NCI-H187 (cell line): Measurements from ENCODE around the gene TMIGD1.
"Not testable (repeated sequence)": the region's sequence is repeated elsewhere in the genome, so short reads cannot be mapped to it uniquely, and the experiment has no call there.

Experiments used
- DNase-seq, 2 experiments: peaks; one replicate each; lab custom pipeline; 2025; lab: John Stamatoyannopoulos, UW

Gene TMIGD1

DNA sequence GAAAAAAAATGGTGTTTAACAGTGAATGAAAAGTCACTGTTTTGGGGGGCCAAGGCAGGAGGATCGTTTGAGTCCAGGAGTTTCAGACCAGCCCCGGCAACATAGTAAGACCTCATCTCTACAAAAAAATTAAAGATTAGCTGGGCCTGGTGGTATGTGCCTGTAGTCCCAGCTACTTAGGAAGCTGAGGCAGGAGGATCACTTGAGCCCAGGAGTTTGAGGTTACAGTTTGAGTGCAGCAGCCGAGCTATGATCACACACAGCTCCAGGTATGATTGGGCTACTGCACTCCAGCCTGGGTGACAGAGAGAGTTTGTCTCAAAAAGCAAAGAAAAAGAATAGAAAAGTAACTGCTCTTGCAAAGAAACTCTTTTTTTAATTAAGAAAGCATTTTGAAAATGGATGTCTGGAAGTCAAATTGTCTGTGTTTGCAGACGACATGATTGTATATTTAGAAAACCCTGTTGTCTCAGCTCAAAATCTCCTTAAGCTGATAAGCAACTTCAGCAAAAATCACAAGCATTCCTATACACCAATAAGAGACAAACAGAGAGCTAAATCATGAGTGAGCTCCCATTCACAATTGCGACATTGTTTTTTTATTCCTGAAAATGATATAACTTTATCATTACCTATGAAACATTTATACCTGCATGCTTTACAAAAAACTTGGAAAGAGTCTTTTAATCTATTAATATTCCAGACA lies 24.4 kb upstream of the TMIGD1 start:
- DNase-seq: no peak

DNA sequence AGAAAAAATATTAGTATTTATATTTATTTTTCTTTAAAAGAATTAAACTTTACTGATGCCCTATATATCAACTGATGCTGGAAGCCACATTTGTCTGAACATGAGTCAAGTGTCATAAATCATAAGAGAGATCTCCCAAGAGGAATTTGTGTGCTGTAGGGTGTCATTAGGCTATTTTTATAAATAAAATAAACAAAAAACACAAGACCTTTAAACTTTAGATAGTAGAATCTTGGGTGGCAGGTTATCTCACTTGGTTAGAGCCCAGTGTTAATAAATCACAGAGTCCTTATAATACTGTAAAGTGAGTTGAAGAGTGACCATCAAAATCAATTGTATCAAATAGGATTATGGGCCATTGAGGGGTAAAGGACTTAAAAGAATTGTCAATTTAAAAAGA lies 23.6 kb upstream of the TMIGD1 start:
- DNase-seq: no peak

DNA sequence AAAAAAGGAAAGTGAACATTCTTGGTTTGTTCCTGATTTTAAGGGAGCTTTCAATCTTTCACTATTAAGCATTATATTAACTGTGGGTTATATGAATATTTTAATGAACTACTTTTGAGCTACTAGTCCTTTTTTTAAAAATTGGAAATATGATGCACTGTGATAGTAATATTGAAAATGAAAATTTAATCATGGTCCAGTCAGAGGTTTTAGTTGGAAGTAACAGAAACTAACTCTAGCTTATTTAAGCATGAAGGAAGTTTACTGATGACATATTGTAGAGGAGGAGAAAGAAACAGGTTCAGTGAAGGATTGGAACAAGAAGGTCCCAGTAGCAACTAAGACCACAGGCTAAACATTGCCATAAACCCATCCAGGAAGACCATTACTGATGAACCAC lies 20.8 kb upstream of the TMIGD1 start:
- no peak for DNase-seq

DNA sequence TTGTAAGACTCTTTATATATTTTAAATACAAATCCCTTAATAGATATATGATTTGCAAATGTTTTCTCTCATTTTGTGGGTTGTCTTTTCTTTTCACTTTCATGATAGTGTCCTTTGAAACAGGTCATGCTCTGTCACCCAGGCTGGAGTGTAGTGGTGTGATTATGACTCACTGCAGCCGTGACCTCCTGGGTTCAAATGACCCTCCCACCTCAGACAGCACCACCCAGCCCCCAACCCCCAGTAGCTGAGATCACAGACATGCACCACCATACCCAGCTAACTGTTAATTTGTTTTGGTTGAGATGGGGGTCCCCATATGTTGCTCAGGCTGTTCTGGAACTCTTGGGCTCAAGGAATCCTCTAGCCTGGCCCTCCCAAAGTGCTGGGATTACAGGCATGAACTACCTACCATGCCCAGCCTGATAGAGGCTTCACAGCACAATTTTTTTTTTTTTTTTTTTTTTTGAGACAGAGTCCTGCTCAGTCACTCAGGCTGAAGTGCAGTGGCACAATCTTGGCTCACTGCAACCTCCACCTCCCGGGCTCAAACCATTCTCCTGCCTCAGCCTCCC lies 18.5 kb upstream of the TMIGD1 start:
- DNase-seq: no peak

DNA sequence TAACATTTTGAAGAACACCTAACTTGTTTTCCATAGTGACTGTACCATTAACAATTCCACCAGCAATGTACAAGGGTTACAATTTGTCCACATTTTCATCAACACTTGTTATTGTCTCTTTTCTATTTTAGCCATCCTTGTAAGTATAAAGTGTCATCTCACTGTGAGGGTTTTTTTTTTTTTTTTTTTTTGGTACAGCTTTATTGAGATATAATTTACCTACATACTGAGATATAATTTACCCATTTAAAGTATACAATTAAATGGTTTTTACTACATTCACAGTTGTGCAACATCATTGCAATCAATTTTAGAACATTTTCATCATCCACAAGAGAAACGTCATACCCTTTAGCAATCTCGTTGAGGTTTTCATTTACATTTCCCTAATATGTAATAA lies 17.9 kb upstream of the TMIGD1 start:
- DNase-seq: no peak

DNA sequence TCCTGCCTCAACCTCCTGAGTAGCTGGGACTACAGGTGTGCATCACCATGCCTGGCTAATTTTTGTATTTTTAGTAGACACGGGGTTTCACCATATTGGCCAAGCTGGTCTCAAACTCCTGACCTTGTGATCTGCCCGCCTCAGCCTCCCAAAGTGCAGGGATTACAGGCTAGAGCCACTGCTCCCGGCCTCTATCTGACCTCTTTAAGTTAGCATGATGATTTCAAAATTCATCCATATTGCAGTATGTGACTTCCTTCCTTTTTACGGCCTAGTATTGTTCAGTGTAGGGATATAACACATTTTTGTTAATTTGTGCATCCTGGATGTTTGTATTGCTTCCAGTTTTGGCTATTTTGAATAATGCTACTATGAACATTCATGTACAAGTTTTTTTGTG lies 17.4 kb upstream of the TMIGD1 start:
- DNase-seq: not testable (repeated sequence)

DNA sequence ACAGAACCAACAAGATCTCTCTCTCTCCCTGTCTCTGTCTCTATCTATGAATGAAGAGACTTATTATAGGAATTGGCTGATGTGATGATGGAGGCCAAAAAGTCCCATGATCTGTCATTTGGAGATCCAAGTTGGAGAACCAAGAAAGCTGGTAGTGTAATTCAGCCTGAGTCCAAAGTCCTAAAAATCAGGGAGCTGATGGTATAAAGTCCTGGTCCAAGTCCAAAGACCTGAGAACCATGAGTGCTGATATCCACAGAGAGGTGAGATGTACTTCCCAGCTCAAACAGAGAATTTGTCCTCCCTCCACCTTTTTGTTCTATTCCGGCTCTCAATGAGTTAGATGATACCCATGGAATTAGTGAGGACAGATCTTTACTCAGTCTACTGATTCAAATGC lies 15.4 kb upstream of the TMIGD1 start:
- no peak for DNase-seq

DNA sequence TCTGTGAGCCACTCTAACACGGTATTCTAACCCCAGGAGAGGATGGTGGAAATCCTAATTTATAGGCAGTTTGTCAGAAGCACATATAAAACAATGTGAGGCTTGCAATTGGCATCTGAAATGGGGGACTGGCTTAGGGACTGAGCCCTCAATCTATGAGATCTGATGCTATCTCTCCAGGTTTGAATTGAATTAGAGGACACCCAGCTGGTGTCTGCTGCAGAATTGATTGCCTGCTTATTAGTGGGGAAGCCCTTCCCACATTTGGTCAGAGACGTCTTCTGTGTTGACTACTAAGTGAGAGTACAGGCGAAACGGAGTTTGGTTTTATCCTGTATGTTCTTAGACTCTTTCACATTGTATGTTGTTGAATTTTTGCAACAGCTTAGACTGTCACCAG lies 13.6 kb upstream of the TMIGD1 start:
- no peak for DNase-seq

DNA sequence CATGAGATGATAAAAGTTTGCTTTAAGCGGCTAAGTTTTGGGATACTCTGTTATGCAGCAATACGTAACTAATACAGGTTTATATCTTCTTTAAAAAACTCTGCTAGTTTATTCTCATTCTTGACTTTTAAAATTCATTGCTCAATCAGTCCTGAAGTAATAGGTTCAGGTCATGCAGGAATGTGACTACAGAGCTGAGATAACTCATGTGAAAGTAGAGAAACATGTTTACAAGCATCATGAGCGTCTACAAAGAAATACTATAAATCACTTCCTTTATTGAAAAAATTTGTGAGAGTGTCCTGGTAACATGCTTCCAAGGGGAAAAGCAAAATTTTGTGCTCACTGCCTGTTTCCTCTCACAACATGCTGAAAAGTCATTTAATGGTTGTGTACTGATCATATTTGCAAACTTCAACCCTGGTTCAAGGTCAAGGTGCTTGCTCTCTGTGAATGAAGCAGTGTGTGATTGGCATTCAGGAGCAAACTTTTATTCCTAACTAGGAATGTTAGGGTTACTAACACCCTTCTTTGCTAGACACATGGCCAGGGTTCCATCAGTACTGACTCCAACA lies 12.5 kb upstream of the TMIGD1 start:
- no peak for DNase-seq

DNA sequence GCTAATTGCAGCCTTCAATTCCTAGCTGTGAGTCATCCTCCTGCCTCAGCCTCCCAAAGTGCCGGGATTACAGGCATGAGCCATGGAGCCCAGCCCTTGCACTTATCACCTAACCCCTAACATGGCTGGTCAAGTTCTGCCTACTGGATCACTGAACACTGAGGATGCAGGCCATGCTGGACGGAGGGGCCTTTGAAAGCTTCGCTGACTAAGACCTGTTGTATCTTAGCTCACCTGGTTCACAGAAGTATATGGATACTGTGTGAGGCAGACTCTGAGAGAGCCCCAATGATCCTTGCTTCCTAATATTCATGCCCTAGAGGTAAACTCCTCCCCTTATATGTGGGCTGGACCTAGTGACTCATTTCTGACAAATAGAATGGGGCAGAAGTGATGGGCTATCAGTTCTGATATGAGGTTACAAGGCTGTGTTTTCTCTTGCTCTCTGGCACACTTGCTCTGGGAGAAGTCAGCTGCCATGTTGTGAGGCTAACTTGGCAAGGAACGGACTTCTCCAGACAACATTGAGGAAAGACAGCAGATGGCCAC lies 11.7 kb upstream of the TMIGD1 start:
- no peak for DNase-seq

DNA sequence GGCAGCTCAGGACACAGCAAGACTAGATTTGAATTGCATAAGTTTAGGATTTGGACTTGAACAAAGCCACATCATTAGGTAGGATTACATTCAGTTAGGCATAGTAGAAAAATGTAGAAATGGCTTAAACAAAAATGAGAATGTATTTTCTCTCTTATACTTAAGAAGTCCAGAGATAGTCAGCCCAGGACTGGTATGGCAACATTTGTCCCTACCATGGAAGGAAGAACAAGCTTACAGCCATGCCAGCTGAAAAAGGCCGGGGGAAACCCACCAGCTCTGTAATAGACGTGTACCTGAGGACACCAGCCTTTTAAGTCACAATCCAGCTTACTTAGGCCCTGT lies 11.2 kb upstream of the TMIGD1 start:
- DNase-seq: no peak

DNA sequence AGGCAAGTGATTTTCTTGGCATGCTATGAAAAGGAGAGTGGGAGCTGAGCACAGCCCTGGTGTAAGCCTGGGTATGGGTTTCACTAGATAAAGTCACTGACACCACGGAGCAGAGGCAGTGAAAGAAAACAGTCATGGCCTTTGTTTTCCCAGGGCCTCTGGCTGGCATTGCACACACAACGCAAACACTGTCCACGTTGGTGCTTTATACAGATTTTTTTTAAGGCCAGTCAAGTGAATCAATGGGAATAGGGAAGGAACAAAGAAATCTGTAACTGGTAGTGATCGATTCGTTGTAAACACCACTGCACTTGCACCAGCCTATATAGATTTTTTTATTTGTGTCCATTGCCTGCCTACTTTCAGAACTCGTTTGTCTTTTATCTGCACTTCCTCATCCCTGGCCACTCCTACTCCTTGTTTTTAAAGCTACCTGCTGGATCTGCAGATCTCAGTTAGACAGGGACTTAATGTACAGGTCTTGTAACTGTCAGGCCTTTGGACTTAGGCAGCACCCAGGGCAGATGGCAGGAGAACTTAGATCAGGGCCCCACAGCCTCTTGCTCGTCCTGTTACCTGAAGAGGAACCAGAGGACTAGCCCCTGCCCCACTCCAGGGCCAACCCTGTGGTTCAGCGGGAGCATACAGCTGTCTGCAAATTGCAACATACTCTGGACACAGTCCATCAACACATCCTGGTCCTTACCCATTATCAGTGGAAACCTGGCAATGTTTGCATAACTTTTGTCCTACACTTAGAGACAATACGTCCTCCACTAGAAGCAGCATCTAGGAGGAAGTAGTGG lies 10.6 kb upstream of the TMIGD1 start:
- DNase-seq: no peak

DNA sequence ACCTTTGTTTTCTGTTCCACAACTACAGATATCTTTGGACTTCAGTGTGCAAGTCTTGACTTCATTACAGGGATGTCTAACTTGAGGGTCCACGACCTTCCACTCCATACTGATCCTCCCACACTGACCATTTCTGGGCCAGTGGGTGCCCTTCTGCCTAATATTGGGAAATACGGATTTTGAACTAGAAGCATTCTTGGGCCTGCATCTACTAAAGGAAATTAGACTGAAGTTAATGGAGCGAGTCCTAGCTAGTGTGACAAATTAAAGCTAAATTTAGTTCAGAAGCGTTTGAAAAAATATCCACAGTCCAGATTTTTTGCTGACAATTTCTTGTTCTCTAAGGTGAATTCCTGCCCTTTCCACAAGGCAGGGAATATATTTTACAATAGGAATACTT lies 9.9 kb upstream of the TMIGD1 start:
- no peak for DNase-seq

DNA sequence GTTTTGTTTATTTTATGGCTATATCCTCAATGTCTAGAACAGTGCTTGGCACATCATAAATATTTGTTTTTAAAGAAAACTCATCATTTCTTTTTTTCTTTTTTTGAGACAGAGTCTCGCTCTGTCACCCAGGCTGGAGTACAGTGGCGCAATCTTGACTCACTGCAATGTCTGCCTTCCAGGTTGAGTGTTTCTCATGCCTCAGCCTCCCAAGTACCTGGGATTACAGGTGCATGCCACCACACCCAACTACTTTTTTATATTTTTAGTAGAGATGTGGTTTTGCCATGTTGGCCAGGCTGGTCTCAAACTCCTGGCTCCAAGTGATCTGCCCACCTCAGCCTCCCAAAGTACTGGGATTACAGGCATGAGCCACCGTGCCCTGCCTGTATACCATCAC lies 9.4 kb upstream of the TMIGD1 start:
- not testable (repeated sequence) for DNase-seq

DNA sequence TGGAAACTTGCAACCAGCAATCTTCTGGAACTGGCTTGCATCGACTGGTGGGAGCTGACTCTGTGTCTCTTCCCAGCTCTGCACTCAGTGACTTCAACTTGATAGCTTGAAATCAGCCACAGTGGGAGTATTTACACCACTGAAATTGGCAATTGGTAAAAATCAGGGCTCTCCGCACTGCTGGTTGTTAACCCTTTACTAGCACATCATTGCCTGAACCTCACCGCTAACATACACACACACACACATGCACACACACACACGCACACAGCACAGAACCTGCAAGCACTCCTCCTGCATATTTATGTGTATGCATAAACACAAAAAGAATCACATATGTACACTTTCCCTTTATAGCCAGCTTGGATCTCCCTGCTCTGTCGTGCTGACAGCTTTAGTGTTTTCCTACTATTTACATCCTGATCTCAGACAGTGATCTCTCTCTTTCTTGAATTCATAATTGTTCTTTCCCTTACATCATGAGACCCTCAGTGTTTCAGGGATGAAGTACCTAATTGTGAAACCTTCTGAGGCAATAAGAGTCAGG lies 7.9 kb upstream of the TMIGD1 start:
- DNase-seq: no peak

DNA sequence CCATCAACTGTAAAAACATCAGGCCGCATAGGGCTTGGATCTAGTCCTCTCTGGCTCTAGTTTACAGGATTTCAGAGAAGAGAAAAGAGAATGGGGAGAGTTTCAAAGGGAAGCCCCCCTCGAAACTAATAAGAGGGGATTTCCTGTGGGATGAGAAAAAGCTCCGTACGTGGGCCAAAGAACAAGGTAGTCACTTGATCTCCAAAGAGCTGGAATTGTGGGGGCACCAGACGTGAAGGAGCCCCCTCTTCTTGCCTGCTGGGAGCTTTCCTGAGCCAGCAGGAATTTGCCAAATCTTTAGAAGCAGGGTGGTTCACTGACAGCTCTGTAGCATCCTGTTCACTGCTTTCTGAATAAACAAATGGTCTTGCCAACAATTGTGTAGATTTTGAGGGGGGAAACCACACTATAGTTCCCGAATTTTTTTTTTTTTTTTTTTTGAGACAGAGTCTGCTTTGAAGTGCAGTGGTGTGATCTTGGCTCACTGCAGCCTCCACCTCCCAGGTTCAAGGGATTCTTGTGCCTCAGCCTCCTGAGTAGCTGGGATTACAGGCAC lies 7.0 kb upstream of the TMIGD1 start:
- DNase-seq: no peak

DNA sequence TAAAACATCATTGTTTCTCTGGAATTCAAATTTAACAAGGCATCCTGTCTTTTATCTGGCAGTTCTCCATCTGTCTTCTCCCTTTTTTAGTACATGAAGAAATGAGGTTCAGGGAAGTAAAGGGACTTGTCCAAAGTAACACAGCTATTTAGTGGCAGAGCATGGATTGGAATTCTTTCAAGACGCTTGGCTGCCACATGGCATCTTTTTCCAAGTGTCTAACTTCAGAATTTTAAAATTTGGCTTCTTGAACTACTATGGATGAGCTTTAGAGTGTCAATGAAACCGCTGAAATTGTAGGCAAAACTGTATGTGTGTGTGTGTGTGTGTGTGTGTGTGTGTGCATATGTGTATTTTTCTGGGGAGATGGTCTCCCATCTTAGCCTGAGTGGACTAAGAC lies 5.2 kb upstream of the TMIGD1 start:
- no peak for DNase-seq

DNA sequence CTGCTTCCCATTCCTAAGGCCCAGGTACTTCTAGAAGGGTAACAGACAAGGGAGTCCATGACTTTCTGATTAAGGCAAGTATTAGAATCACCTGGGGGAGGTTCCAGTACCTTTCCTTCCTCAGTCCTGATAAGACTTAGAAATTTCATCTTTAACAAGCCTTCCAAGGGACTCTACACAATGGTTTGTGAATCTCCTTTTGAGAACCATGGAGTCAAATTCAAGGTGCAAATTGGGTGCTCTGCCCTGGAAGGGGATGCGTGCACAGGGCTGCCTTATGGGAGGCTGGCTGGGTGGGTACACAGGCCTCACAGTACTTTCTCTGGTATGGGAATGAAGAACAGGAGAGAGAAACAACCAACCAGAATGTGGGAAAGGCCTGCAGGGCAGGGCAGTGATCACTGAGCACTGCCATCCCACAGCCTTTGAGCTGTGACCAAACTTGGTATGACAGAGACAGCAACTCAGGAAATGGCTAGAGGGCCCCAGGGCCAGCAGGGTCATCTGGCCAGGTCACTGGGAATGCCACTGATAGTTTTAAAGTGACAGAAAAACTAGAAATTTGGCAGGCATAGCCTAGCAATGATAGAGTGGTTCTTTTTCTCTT lies 3.6 kb upstream of the TMIGD1 start:
- DNase-seq: no peak

DNA sequence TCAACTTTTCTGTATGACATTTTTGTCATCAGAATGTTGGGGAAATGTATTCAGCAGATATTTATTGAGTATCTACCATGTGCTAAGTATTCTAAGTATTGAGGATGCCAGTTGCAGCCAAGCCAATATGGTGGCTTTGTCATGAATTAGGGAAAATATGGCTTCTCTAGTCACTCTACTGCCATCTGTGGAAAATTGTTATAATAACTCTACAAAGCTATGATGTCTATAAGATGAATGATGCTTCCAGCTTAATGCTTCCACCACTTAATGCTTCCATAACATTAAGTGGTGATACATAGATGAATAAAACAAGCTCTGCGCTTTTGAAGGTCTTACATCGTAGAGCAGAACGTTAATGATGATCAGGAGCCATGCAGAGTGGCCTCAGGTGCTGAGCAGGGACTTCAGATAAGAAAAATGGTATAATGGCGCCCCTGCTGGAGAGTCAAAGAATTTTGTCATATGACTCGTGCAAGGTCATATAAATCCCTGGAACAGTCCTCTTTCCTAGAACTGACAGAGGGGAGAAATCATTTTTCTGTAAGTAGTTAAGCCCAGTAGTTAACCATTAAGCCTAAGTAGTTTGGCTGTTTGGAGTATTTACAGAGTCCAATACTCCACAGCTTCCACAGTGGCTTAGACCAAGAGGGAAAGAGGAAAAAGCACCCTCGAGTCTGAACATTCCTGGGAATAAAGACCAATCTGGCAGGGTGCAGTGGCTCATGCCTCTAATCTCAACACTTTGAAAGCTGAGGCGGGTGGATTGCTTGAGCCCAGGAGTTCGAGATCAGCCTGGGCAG lies 2.7 kb upstream of the TMIGD1 start:
- DNase-seq: peak; percentile 46 to 48

DNA sequence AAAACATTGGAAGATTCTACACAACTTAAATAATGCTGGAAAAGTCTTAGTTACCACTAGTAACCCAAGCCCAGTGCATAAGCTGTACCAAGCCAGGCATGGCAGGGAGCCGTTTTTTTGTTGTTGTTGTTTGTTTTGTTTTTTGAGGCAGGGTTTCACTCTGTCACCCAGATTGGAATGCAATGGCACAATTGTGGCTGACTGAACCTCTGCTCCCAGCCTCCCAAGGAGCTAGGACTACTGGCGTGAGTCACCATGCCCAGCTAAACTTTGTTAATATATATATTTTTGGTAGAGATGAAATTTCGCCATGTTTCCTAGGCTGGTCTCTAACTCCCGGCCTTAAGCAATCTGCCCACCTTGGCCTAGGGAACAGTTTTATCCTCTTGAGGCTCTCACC lies 564 bp upstream of the TMIGD1 start:
- no peak for DNase-seq

DNA sequence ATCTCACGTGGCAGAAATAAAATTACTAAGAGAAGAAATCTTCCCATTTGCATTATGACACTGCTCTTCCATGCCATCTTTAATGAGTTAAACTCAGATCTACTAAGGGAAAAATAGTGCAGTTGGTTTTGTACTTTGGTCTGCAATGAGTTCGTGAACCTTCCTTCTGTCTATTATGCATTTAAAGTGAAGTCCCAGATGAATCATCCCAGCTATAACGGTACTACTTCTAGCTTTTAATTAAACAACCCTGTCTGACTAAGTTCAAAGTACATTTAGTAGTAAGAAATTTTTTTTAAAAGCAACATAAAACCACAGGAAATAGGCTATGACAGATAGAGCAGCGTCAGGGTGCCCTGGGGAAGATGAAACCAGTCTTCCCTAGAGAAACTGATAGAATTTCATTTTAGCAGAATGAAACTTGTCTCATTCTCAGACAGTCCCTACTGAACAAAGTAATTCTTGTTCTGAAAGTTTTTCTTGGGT lies 1.8 kb downstream of the TMIGD1 start:
- DNase-seq: no peak
